Hematopoietic multipotent progenitor cell treated with erythropoietin and hydrocortisone succinate and interleukin-3 and kit ligand, for 6 days (in vitro differentiated cells): ENCODE results near the gene NAA60.
"Not testable (repeated sequence)": the region's sequence is repeated elsewhere in the genome, so short reads cannot be mapped to it uniquely, and the experiment has no call there.

Experiments
- DNase-seq: peaks from one replicate; pipeline ENCODE4 v3.0.0-alpha.2; 2015

NAA60 gene

DNA sequence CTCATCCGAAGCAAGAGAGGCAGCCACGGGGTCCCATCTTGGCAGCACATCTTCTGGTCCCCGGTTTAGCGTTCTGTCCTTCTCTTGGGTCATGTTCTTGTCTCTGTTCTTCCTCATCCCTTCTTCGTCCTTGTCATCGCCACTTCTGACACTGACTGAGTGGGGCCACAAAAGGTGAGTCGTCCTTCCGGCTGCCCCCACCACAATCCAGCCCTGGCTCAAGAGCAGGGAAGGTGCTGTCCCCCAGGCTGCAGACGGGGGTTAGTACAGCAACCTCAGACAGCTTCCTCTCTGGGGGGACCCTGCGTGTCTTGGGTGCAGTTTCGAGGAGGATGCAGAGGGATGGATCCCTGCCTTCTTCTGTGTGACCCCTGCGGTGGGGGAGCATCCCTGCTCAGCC lies 21.8 kb downstream of the NAA60 start:
- no peak for DNase-seq

DNA sequence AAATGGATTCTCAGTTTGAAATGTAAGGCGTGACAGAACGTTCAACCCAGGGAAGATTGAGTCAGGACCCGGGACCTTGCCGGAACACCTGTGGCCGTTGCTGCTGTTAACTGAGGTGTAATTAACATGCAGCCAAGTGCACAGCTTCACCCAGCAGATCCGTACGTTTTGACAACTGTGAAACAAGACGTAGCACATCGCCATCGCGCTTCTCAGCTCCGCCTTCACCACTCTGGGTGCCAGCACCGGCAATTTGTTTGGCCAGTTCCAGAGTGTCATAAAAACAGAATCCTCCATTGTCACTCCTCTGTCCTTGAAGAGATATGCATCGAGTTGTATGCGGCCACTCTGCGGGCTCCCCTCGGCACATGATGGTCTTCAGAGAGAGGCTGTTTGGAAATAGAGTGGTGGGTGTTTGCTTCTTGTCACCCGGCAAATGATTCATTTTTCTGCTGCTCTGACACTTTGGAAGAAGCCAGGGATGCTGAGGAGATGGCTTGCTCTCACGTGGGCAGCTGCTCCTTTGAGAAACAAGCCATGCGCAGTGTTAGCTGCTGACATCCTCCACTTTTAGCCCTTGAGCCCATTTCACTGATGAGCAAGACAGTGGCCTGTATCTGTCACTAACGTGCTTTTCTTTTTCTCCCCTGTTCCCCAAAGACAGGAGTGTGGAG lies 22.6 kb downstream of the NAA60 start:
- DNase-seq, result no peak

DNA sequence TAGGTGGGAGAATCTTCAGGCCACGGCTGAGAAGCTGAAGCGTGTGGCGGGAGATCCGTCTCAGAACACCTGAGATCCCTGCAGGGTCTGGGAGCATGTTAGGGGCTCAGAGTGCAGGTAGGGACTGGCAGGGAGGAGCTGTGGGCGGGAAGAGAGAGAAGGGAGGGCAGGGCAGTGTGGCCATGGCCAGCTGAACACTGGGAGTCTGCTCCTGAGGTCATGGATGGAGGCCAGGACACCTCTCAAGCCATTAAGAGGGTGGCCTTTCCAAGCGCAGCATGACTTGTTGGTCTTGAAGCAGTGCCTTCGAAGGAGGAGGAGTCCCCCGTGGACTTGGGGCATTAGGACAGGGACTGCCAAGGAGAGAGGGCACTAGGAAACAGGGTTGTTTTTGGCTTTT lies 23.7 kb downstream of the NAA60 start:
- DNase-seq, result no peak

DNA sequence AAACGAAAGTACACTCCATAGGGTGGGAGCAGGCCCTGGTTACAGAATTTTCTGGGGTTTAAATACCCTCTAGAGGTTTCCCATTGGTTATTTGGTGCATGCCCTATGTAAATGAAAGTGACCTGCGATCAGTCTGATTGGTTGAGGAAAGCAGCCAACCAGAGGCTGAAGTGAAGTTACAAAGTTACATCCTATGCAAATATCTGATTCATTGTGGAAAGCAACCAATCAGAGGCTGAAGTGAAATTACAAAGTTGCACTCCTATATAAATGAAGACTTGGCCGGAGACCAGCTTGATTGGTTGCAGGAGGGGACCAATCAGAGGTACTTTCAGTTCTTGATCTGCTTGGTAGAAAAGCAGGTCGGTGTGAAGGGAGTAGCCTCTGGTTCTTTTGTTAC lies 24.4 kb downstream of the NAA60 start:
- peak; percentile 67 for DNase-seq

DNA sequence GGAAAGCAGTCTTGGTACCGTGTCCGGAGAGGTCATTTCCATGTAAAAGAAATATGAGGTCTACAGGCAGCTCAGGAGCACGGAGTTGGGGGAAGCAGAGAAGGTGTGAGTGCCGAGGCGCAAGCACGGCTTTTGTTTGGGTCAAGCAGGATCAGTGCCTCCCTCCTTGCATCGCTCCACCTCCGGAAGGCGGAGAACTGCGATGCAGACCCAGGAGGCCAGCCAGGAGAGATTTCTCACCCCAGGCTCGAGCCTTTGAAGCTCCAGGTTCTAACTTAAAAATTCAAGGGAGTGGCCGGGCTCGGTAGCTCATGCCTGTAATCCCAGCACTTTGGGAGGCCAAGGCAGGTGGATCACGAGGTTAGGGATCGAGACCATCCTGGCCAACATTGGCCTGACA lies 25.0 kb downstream of the NAA60 start:
- no peak for DNase-seq

DNA sequence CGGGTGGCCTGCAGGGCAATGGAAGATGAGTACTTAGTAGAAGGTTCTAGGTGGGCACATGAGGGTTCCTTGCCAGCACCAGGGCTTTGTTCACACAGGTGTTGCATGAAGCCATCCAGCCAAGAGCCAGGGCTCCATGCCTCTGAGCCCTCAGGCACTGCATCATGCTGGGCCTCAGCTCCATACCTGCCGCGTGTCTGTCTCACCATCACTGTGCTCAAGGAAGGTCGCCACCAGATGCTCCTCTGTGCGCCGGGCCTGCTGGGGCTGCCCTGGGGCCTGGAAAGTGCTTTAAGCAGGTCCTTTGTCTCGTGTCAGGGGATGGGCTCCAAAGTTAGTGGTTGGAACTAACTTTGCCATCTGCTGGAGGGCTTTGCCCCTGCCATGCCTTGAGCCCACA lies 26.3 kb downstream of the NAA60 start:
- no peak for DNase-seq

DNA sequence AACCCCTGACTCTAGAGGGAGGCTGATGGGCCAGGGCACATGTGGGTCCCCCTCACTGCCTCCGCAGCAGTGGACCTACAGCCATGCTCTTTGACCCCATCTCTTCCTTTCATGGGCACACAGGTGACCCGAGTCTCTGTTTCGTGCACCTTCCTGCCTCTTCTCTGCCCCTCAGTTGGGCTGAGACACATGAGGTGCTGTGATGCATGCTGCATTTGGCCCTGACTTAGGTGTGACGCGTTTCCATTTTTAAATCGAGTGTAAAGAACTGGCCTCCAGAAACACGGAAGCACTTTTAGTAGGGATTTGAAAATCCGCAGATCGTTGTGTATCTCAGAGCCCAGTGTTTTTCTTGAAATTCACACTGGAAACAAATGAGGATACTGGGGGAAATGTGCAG lies 27.2 kb downstream of the NAA60 start:
- DNase-seq, result no peak

DNA sequence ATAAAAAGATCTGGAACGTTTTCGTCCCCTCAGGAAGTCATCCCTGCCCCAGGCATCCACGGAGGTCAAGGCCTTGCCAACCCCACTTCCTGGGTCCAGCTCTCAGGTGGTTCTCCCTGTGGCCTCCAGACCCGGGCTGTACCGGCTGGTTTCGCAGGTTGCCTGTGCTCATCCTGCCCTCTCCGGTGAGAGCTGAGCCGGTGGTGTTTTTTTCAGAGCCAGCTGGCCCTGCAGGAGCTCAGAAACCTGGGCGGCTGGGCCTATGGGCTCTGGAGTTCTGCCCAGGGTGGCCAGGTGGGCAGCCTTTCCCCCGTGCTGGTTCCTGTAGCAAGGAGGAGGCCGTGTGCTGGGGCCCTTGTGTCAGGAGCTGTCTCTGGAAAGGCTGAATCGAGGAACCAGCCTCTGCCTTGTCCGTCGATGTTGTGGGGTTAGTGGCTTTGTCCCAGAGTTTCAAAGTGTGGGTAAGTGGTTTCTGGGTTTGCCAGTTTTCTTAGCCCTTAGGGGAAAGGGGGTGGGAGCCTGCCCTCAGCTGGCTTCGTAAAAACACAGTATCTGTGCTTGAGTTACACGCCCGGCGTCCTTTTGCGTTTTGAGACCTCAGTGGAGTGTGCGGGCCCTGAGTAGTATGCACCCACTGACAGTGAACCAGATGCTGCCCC lies 28.2 kb downstream of the NAA60 start:
- DNase-seq, result no peak

DNA sequence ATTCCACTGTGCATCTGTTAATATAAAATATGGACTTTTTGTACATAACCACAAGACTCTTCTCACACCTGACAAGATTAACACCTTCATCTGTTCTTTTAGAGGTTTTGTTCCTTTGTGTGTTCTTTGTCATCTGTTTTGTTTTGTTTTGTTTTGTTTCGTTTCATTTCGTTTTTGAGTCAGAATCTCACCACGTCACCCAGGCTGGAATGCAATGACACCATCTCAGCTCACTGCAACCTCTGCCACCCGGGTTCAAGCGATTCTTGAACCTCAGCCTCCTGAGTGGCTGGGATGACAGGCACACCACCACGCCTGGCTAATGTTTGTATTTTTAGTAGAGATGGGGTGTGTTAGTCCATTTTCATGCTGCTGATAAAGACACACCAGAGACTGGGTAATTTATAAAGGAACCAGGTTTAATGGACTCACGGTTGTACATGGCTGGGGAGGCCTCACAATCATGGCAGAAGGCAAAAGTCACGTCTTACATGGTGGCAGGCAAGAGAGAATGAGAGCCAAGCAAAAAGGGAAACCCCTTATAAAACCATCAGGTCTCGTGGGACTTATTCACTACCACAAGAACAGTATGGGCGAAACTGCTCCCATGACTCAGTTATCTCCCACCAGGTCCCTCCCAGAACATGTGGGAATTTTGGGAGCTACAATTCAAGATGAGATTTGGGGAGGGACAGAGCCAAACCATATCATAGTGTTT lies 29.6 kb downstream of the NAA60 start:
- DNase-seq, result no peak

DNA sequence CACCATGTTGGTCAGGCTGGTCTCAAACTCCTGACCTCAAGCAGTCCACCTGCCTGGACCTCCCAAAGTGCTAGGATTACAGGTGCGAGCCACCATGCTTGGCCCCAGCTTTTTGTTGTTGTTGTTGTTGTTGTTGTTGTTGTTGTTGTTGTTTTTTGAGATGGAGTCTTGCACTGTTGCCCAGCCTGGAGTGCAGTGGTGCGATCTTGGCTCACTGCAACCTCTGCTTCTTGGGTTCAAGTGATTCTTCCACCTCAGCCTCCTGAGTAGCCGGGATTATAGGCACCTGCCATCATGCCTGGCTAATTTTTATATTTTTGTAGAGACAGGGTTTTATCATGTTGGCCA lies 30.1 kb downstream of the NAA60 start:
- DNase-seq, result not testable (repeated sequence)

DNA sequence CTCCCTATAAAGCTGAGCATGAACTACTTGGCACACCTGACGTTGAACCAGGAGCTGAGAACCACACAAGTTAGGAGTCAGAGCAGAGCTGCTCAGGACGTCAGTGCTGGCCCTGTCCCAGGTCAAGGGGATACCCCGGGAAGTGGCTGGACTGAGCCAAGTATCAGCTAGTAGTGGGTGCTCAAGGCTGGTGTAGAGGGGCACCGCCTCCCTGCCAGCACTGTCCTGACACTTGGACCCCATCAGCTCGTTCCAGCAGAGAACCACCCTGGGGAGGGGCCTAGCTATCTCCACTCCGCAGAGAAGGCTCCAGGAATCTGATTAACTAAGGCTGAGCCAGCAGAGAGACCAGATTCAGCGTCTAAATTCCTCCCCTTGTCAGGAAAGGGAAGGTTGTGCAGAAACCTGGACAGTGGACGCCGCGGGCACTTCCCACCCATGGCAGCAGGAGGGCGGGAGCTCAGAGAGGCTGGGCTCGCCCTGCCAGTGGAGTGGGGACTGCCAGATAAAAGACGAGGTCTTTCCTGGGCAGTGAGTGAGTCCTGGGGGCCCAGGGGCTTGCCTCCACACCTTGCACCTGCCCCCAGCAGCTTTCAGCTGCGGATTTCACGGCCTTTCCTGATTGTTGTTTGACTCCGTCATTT lies 30.8 kb downstream of the NAA60 start:
- peak; percentile 89 for DNase-seq

DNA sequence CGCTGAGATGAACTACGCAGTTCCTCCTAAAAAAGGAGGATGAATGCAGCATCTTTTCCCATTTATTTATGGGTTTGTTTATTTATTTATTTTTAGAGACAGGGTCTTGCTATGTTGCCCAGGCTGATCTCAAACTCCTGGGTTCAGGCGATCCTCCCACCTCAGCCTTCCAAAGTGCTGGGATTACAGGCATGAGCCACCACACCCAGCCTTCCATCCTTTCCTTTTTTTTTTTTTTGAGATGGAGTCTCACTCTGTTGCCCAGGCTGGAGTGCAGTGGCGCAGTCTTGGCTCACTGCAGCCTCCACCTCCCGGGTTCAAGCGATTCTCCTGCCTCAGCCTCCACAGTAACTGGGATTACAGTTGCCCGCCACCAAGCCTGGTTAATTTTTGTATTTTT lies 31.4 kb downstream of the NAA60 start:
- not testable (repeated sequence) for DNase-seq

DNA sequence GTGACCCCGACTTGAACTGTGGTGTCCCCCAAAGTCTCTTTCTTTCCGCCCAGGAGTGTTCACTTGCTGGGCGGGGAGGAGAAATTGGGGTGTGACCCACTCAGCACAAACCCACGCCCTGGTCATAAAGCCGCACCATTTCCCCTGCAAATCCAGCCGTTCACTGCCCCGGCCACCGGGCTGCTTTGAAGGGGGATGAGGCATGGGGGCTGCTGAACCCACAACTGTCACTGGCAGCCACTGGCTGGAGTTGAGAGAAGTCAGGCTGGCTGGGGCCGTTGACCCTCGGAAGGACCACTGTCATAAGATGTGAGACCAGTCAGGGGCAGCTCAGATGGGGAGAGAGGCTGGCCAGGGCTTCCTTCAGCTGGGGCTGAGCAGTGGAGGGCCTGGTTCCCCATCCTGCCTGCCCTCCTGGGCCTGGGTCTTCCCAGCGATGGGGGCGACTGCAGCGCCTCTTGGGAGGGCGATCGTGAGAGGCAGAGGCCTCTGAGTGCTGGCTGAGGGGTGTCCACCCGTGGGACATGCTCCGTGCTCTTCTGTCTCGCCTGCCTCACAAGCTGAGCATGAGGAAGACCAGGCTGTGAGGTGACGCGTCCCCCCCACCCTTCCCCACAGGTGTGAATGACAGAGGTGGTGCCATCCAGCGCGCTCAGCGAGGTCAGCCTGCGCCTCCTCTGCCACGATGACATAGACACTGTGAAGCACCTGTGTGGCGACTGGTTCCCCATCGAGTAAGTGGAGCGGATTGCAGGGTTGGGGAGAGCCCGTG lies 32.3 kb downstream of the NAA60 start:
- no peak for DNase-seq

DNA sequence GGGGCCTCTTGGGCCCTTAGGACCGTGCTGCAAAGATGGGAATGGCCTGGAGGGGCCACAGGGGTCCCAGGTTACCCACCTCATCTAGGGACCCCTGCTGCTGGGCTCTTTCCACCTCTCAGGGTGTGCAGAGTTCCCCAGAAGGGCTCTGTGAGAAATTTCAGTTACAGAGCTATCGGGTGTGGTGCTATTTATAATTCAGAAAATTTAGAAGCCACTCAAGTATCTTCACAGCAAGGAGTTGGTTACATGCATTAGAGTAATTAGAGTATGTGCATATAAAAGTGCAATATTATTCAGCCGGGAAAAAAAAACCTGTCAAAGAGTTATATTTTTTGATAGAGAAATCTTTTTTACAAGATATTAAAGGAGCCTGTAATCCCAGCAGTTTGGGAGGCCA lies 32.9 kb downstream of the NAA60 start:
- DNase-seq, result no peak

DNA sequence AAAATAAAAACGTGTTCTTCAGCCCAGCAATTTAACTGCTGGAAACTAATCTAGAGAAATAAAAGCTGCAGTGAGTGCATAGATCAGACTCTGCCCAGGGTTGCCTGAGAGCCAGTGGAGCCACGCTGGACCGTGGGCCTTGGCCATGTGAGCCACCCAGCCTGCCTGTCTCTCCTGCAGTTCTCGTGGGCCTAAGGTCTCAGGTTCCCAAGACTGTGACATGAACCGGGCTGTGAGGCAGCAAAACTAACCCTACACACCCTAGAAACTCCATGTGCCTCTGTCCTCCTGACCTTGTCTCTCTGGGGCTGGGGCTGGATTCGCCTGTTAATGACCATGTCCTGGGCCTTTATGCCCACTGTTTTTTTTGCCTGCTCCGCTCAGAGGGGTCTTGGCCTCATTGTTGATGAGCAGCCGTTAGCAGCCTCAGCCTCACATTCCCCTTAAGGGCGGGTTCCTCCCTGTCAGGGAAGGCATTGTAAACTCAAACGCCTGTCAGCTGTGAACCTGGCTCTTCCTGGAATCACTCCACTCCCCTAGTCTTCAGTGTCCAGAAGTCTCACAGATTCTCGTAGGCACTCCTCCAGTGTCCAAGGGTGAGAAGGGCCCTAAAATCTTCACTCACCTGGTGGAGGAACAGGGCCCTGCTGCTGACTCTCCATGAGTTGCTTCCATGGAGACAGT lies 34.9 kb downstream of the NAA60 start:
- no peak for DNase-seq

DNA sequence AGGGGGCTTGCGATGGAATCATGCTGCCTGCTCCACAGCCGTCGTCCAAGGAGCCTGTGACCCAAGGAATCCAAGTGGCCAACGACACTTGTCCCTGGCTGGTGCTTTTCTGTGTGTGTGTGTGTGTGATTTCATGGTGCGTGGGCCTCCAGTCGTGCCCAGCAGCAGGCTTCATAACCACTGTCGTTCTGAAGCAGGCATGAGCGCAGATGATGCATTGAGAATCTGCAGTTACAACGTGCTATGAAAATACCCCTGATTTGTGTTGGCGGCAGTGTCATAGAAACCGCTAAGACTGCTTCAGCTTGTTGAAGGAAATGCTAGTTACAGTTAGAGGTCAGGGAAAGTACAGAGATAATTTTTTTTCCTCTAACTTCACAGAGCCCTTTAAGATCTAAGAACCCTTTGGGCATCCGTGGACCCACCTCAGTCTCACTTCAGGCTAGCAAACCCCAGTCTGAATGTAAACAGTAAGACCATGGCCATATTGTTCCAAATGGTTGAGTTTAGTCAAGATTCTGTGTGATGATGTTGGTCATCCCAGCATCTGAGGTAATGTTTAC lies 36.3 kb downstream of the NAA60 start:
- no peak for DNase-seq

DNA sequence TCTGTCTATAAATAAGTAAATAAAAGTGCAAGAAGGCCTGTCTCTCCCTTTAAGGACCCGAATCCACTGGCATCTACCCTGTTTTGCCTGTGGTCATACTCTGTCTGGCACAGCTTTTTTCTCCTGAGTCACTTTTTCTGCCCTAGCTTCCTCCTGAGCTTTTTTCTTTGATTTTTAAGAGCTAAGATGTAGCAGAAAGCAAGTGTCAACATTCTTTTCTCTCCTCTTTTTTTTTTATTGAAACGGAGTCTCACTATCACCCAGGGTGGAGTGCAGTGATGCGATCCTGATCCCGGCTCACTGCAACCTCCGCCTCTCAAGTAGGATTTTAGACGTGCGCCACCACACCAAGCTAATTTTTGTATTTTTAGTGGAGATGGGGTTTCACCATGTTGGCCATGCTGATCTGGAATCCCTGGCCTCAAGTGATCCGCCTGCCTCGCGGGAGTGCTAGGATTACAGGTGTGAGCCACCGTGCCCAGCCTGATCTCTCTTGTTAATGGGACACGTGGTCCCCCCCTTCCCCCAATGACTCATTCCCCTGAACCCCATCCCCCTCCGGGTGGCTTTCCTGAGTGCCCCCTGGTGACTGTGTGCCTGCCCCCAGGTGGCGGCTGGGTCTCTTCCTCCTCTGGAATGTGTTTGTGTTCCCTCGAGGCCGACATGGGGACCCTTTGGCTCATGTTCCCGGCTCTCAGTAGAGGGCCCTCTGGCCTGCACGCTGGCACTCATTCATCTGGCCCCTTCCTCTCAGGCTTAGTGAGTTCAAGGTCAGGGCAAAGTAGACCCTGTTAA lies 37.6 kb downstream of the NAA60 start:
- DNase-seq, result no peak

DNA sequence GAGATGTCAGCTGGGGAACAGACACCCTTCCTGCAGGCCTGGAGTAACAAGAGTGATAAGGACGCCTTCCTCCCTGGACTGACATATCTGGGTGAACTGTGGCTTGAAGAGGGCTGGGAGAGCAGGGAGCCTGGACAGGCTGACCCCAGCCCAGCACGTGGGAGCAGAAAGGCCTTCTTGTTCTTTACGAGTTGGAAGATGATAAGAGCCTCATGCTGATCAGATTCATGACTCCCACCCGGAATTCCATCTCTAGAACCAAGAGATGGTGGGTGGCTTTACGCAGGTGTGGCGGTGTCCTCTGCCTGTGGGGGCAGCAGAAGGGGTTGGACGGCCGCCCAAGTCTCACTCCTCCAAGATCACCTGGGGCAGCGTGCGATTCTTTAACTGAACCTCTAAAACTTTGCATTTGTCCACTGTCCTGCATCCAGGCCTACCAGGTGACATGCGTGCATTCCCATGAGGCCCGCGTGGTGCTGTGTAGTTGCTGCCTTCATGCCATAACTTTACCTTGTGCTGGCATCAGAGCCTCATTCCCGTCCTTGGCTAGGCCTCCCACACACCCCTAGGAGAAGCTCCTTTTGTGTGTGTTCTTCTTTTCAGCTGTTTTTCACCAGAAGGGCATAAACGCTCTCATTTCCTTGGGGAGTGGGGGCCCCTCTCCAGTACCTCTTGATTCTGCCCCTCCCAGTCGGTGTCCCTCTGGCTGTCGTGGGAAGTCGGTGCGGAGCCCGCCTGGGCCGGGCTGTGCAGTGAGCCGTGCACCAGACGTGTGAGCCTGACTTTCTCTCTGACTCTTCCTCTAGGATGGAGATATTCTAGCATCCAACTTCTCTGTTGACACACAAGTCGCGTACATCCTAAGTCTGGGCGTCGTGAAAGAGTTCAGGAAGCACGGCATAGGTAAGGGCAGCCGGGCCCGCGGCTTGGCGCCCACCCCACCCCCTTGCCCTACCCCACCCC lies 38.5 kb downstream of the NAA60 start:
- DNase-seq, result no peak

DNA sequence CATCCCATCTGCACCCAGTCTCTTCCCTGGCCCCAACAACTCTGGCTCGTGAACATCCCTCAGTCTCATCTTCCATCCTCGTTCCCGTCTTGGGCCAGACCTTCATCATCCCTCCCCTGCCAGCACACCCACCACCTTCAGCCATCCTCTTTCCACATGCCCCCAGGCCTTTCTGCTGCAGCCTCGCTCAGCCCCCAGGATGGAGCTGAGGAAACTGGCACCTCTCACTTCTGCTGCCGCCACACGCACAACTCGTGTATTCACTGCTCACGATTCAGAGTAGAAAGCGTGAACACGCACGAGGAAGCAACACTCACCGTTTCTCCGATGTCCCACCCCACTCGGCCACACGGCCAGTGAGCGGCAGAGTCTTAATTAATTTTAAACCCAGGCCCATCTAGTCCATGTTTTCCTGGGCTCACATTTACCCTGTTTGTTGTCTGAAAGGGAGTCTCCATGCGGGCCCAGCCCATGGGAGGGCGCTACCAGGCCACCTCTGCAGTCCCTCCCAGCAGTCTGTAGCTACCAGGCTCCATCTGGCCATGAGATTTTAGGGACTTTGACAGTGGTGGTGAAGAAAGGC lies 39.3 kb downstream of the NAA60 start:
- DNase-seq, result no peak
